Measurements from ENCODE around the gene PRSS53. TPM values are rescaled to one million over a fixed set of nuclear protein-coding genes. Genes with fewer than 3 reads are reported as not detected.

PRSS53 gene
- total RNA-seq, 1 donor: 2.9 TPM

GRCh38 chr16:31043898-31044481, 44.8 kb downstream of the PRSS53 start:
- Histone ChIP-seq H3K9me3 (ENCODE audit: low read depth, low read length) (no peaks in the 10 kb centered on the region), H3K79me2 (ENCODE audit: insufficient read depth, low read length) (no peaks in the 10 kb centered on the region), H4K20me1 (ENCODE audit: insufficient read depth, low read length) (no peaks in the 10 kb centered on the region), H3K4me3 (ENCODE audit: insufficient read depth, low read length) (no peak overlapping the region), H3K27ac (ENCODE audit: low read depth, low read length) (no peak overlapping the region), H2AFZ (ENCODE audit: low read length) (no peak overlapping the region), H3K4me2 (ENCODE audit: insufficient read depth, low read length) (no peak overlapping the region), H3K36me3 (ENCODE audit: insufficient read depth, low read length) (peaks cover 18% of the 10 kb centered on the region), H3K4me1 (ENCODE audit: insufficient read depth, low read length) (no peaks in the 10 kb centered on the region), H3K27me3 (ENCODE audit: insufficient read depth, low read length) (no peaks in the 10 kb centered on the region)
- no peak for TF ChIP-seq CTCF (IDR thresholded peaks at IDR 0.05; ENCODE audit: extremely low read depth, low read depth, low read length)
- no peak for DNase-seq (ENCODE audit: insufficient read length, low spot score, missing footprints)

GRCh38 chr16:31043352-31043751, 45.4 kb downstream of the PRSS53 start:
- H3K27me3 ChIP-seq (ENCODE audit: insufficient read depth, low read length): no peaks in the 10 kb centered on the region
- DNase-seq (ENCODE audit: insufficient read length, low spot score, missing footprints): peak; percentile 71
- no peaks in the 10 kb centered on the region for H4K20me1 ChIP-seq (ENCODE audit: insufficient read depth, low read length)
- peaks cover 24% of the 10 kb centered on the region for H3K36me3 ChIP-seq (ENCODE audit: insufficient read depth, low read length)
- no peak overlapping the region for H3K4me3 ChIP-seq (ENCODE audit: insufficient read depth, low read length)
- no peak overlapping the region for H3K27ac ChIP-seq (ENCODE audit: low read depth, low read length)
- TF ChIP-seq CTCF (IDR thresholded peaks at IDR 0.05; ENCODE audit: extremely low read depth, low read depth, low read length): no peak
- H3K4me2 ChIP-seq (ENCODE audit: insufficient read depth, low read length): no peak overlapping the region
- no peaks in the 10 kb centered on the region for H3K9me3 ChIP-seq (ENCODE audit: low read depth, low read length)
- no peaks in the 10 kb centered on the region for H3K4me1 ChIP-seq (ENCODE audit: insufficient read depth, low read length)
- H2AFZ ChIP-seq (ENCODE audit: low read length): no peak overlapping the region
- H3K79me2 ChIP-seq (ENCODE audit: insufficient read depth, low read length): no peaks in the 10 kb centered on the region

GRCh38 chr16:31042866-31043265, 45.9 kb downstream of the PRSS53 start:
- H3K4me2 ChIP-seq (ENCODE audit: insufficient read depth, low read length): no peak overlapping the region

GRCh38 chr16:31038993-31039392, 49.8 kb downstream of the PRSS53 start:
- H3K4me2 ChIP-seq (ENCODE audit: insufficient read depth, low read length): no peak overlapping the region
- H3K27me3 ChIP-seq (ENCODE audit: insufficient read depth, low read length): no peaks in the 10 kb centered on the region
- peaks cover 23% of the 10 kb centered on the region for H3K79me2 ChIP-seq (ENCODE audit: insufficient read depth, low read length)
- peaks cover 11% of the 10 kb centered on the region for H4K20me1 ChIP-seq (ENCODE audit: insufficient read depth, low read length)
- peaks cover 7% of the 10 kb centered on the region for H3K4me1 ChIP-seq (ENCODE audit: insufficient read depth, low read length)
- TF ChIP-seq CTCF (IDR thresholded peaks at IDR 0.05; ENCODE audit: extremely low read depth, low read depth, low read length): no peak
- no peak overlapping the region for H2AFZ ChIP-seq (ENCODE audit: low read length)
- H3K27ac ChIP-seq (ENCODE audit: low read depth, low read length): no peak overlapping the region
- H3K4me3 ChIP-seq (ENCODE audit: insufficient read depth, low read length): no peak overlapping the region
- H3K9me3 ChIP-seq (ENCODE audit: low read depth, low read length): no peaks in the 10 kb centered on the region
- DNase-seq (ENCODE audit: insufficient read length, low spot score, missing footprints): peak; percentile 76
- H3K36me3 ChIP-seq (ENCODE audit: insufficient read depth, low read length): peaks cover 54% of the 10 kb centered on the region

More at GRCh38 chr16:31042866-31043265, 45.9 kb downstream of the PRSS53 start:
- H2AFZ ChIP-seq (ENCODE audit: low read length): no peak overlapping the region
- H3K79me2 ChIP-seq (ENCODE audit: insufficient read depth, low read length): no peaks in the 10 kb centered on the region
- no peak overlapping the region for H3K27ac ChIP-seq (ENCODE audit: low read depth, low read length)
- H3K27me3 ChIP-seq (ENCODE audit: insufficient read depth, low read length): no peaks in the 10 kb centered on the region
- no peak for DNase-seq (ENCODE audit: insufficient read length, low spot score, missing footprints)
- H3K36me3 ChIP-seq (ENCODE audit: insufficient read depth, low read length): peaks cover 29% of the 10 kb centered on the region
- H3K4me1 ChIP-seq (ENCODE audit: insufficient read depth, low read length): no peaks in the 10 kb centered on the region
- H3K4me3 ChIP-seq (ENCODE audit: insufficient read depth, low read length): no peak overlapping the region
- no peaks in the 10 kb centered on the region for H3K9me3 ChIP-seq (ENCODE audit: low read depth, low read length)
- TF ChIP-seq CTCF (IDR thresholded peaks at IDR 0.05; ENCODE audit: extremely low read depth, low read depth, low read length): no peak
- no peaks in the 10 kb centered on the region for H4K20me1 ChIP-seq (ENCODE audit: insufficient read depth, low read length)
